ENCODE results near the gene KSR2. TPM values are rescaled to one million over a fixed set of nuclear protein-coding genes. Genes with fewer than 3 reads are reported as not detected.

Gene KSR2
- total RNA-seq, 1 donor from 2014 or later: not detected

DNA sequence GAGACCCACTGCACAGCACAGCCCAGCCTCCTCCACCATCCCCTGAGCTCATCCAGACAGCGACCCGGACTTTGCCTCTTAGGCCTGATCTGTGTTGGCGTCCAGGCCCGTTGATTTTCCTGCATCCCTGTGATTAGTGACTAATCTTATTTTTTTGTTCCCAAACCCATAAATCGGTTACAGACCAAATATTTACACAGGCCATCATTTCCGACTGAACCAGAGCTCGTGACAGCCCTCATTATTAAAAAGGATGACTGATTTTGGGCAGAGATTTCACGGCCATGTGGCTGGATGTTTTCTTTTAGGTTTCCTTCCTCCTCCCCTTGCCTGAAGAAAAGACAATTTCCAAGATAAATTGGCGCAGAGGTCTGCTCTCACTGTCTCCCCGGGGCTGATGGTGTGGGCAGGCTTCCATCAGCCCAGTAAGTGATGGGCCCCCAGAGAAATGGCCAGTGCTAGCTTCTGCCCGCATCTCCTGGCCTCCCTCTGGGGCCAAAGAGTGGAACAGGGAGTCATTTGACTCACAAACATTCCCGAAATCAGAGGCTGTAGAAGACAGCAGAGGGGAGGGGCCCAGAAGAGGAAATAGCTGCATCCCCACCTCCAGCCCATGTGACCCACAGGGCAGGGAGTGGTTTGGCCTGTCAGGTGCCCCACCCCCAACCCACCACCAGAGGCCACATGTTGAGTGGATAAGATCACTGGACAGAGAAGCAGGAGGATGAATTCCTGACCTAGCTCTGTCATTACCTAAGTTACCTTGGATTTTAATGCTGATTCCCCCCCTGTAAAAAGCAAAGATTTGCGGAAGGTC is 283.5 kb downstream of the KSR2 start:
- intact Hi-C loops (cut with micrococcal nuclease): no loop called here
- no peaks in the 10 kb centered on the region for H3K9me3 ChIP-seq (replicated peaks)
- no peaks in the 10 kb centered on the region for H3K36me3 ChIP-seq
- H3K4me3 ChIP-seq: no peak overlapping the region
- H3K4me1 ChIP-seq: no peaks in the 10 kb centered on the region
- H3K27ac ChIP-seq (replicated peaks): no peak overlapping the region
- H3K27me3 ChIP-seq (ENCODE audit: low read depth): peaks cover 66% of the 10 kb centered on the region
- TF ChIP-seq, protein P1, sequence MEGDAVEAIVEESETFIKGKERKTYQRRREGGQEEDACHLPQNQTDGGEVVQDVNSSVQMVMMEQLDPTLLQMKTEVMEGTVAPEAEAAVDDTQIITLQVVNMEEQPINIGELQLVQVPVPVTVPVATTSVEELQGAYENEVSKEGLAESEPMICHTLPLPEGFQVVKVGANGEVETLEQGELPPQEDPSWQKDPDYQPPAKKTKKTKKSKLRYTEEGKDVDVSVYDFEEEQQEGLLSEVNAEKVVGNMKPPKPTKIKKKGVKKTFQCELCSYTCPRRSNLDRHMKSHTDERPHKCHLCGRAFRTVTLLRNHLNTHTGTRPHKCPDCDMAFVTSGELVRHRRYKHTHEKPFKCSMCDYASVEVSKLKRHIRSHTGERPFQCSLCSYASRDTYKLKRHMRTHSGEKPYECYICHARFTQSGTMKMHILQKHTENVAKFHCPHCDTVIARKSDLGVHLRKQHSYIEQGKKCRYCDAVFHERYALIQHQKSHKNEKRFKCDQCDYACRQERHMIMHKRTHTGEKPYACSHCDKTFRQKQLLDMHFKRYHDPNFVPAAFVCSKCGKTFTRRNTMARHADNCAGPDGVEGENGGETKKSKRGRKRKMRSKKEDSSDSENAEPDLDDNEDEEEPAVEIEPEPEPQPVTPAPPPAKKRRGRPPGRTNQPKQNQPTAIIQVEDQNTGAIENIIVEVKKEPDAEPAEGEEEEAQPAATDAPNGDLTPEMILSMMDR (IDR thresholded peaks at IDR 0.05; ENCODE audit: borderline replicate concordance): no peak
- no peak for DNase-seq

DNA sequence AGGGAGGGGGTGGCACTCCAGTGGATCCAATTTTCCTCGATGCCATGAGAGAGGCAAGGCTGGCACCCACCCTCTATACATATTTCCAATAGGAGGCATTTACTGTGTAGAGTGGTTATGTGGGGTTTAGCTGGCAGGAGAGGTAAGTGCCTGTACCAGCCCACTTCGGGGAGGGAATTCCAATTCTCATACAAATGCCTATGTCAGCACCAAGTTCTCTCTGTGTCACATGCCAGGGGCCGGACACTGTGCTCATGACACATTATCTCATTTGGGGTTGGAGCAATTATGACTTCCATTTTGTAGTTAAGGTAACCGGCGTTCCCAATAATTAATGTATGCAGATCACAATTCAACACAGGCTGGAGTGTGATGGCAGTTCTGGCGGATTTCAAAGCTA is 284.3 kb downstream of the KSR2 start:
- H3K36me3 ChIP-seq: no peaks in the 10 kb centered on the region
- DNase-seq: no peak
- H3K4me3 ChIP-seq: no peak overlapping the region
- TF ChIP-seq, protein P1 (IDR thresholded peaks at IDR 0.05; ENCODE audit: borderline replicate concordance): no peak
- H3K27ac ChIP-seq (replicated peaks): no peak overlapping the region
- H3K4me1 ChIP-seq: no peaks in the 10 kb centered on the region
- H3K9me3 ChIP-seq (replicated peaks): no peaks in the 10 kb centered on the region
- H3K27me3 ChIP-seq (ENCODE audit: low read depth): peaks cover 60% of the 10 kb centered on the region
- intact Hi-C loops (cut with micrococcal nuclease): no loop called here

DNA sequence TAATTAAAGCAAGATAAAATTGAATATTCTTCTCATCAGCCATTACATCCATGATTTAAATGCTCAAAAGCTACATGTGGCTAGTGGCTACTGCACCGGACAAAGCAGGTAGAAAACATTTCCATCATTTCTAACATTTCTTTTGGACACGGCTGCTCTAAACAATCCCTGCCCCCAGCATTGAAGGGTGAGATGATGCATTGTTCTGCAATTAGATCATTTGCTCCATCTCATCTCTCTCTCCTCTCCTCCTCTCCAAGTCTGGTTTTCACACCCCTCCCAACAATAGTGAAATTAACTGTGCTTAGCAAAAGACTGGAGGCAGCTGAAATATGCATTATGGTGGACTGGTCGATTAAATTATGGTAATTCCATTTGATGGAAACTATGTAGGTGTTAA is 288.5 kb downstream of the KSR2 start:
- Histone ChIP-seq H3K27ac (replicated peaks) (no peak overlapping the region), H3K9me3 (replicated peaks) (peaks cover 10% of the 10 kb centered on the region), H3K4me1 (no peaks in the 10 kb centered on the region), H3K4me3 (no peak overlapping the region), H3K27me3 (ENCODE audit: low read depth) (peaks cover 30% of the 10 kb centered on the region), H3K36me3 (no peaks in the 10 kb centered on the region)
- intact Hi-C loops (cut with micrococcal nuclease): no loop called here
- TF ChIP-seq, protein P1 (IDR thresholded peaks at IDR 0.05; ENCODE audit: borderline replicate concordance): no peak
- DNase-seq: no peak

DNA sequence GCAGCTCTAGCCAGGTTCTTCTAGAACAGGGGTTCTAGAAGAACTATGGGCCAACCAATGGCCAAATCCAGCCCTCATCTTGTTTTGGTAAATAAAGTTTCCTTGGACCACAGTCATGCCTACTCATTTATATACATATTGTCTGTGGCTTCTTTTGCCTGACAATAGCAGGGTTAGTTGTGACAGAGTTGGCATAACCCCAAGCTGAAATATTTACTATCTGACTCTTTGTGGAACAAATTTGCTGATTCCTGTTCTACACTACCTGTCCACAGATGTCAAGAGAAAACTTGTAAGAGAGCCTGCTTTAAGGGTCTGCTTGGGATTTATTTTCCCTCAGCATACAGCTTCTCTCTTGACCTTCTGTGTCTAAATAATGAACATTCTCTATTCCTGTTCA is 289.0 kb downstream of the KSR2 start:
- intact Hi-C loops (cut with micrococcal nuclease): no loop called here
- Histone ChIP-seq H3K9me3 (replicated peaks) (peaks cover 10% of the 10 kb centered on the region), H3K27ac (replicated peaks) (no peak overlapping the region), H3K36me3 (no peaks in the 10 kb centered on the region), H3K4me1 (no peaks in the 10 kb centered on the region), H3K27me3 (ENCODE audit: low read depth) (peaks cover 25% of the 10 kb centered on the region), H3K4me3 (no peak overlapping the region)
- DNase-seq: no peak
- TF ChIP-seq, protein P1 (IDR thresholded peaks at IDR 0.05; ENCODE audit: borderline replicate concordance): no peak

GRCh38 chr12:117674763-117675162 is 294.0 kb downstream of the KSR2 start:
- Histone ChIP-seq H3K4me1 (no peaks in the 10 kb centered on the region), H3K9me3 (replicated peaks) (peaks cover 10% of the 10 kb centered on the region), H3K4me3 (no peak overlapping the region), H3K27ac (replicated peaks) (no peak overlapping the region), H3K36me3 (no peaks in the 10 kb centered on the region), H3K27me3 (ENCODE audit: low read depth) (peaks cover 39% of the 10 kb centered on the region)
- no peak for DNase-seq
- intact Hi-C loops (cut with micrococcal nuclease): no loop called here
- TF ChIP-seq, protein P1 (IDR thresholded peaks at IDR 0.05; ENCODE audit: borderline replicate concordance): no peak
